Coronary artery (tissue), 2 donors: ENCODE results near the gene BTK.

Experiments used
- DNase-seq: peaks from one replicate; pipeline ENCODE4 v3.0.0-alpha.2; 2017; ENCODE audit warnings: low spot score
- H3K27ac ChIP-seq, 2 donors: fragments of 200-600 bp; sonication (generic); one replicate each; pipeline ENCODE4 v1.5.1; 2016 to 2019
- H3K4me3 ChIP-seq: fragments of 200-600 bp; sonication (generic); 2 replicates; pipeline ENCODE4 v1.5.1; 2016; ENCODE audit warnings: mild to moderate bottlenecking, moderate library complexity
- CTCF ChIP-seq: fragments of 200-600 bp; sonication (generic); IDR thresholded peaks from one replicate; pipeline ENCODE4 v1.5.1; 2019; ENCODE audit warnings: antibody characterized with exemption

Gene BTK

GRCh38 chrX:101362757-101363156 lies 23.2 kb downstream of the BTK start:
- no peak overlapping the region for H3K27ac ChIP-seq
- no peak for TF ChIP-seq CTCF
- H3K4me3 ChIP-seq: no peak overlapping the region
- no peak for DNase-seq

GRCh38 chrX:101362116-101362515 lies 23.9 kb downstream of the BTK start:
- H3K4me3 ChIP-seq: no peak overlapping the region
- DNase-seq: no peak
- no peak overlapping the region for H3K27ac ChIP-seq
- TF ChIP-seq CTCF: no peak

- no peak for TF ChIP-seq CTCF
- no peak overlapping the region for H3K4me3 ChIP-seq
- no peak overlapping the region for H3K27ac ChIP-seq
- no peak for DNase-seq
Measured at GRCh38 chrX:101360390-101360789, 25.6 kb downstream of the BTK start.

- H3K4me3 ChIP-seq: no peak overlapping the region
- H3K27ac ChIP-seq: no peak overlapping the region
- no peak for DNase-seq
- no peak for TF ChIP-seq CTCF
Measured at GRCh38 chrX:101359966-101360365, 26.0 kb downstream of the BTK start.

GRCh38 chrX:101357166-101357795 lies 28.7 kb downstream of the BTK start:
- Histone ChIP-seq H3K4me3 (no peak overlapping the region), H3K27ac (no peak overlapping the region)
- no peak for TF ChIP-seq CTCF
- no peak for DNase-seq

GRCh38 chrX:101349193-101349562 lies 36.8 kb downstream of the BTK start:
- H3K4me3 ChIP-seq: peak overlapping the region; percentile 78
- DNase-seq: no peak
- peak overlapping the region in 1 of 2 donors; percentile 84 for H3K27ac ChIP-seq

More at GRCh38 chrX:101349193-101349562, 36.8 kb downstream of the BTK start:
- TF ChIP-seq CTCF: no peak
